ENCODE results near the gene SPAG8. TPM values are rescaled to one million over a fixed set of nuclear protein-coding genes. Genes with fewer than 3 reads are reported as not detected.
A peak's percentile ranks its signal among the peaks of the same experiment; 100 is the strongest.

Gene SPAG8
- total and polyA plus RNA-seq, 8 donors, result 1.8 to 13.8 (median 8.1) TPM

DNA sequence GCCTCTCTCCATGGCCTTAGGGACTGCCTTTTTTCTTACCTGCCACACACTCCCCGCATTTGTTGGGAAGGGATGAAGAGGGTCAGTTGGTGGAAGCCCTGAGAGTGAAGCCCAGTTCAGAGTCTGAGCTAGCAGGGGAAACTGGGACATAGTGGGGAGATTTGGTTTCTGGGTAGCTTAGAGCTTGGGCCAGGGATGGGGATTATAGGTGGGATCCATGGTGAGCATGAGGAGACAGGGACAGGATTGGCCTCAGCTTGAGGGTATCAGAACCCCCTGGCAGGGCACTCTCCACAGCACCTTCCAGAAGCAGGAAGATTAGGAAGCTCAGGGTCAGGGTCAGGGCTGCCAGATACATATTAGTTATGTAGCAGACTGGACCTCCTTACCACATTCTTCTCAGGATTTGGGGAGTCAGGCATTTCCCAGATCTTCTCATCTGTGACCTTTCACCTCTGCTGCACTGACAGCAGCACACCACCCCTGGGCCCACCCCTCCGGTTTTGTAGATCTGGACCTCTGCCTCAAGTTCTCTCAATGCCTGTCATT lies 40.3 kb upstream of the SPAG8 start:
- intact Hi-C loops (cut with DNase I), result no loop called here
- H3K4me3 ChIP-seq, result no peak overlapping the region
- no peak for TF ChIP-seq CTCF (IDR thresholded peaks at IDR 0.05)
- no peak for DNase-seq
- no peak overlapping the region for H3K27ac ChIP-seq
- no peak for ATAC-seq
- H3K27me3 ChIP-seq, result peaks cover 0 to 82% of the 10 kb centered on the region in 2 donors
- peaks cover 0 to 3% of the 10 kb centered on the region in 2 donors for H3K4me1 ChIP-seq
- H3K36me3 ChIP-seq, result no peaks in the 10 kb centered on the region
- H3K9me3 ChIP-seq, result no peaks in the 10 kb centered on the region

- Histone ChIP-seq H3K9me3 (no peaks in the 10 kb centered on the region), H3K4me3 (no peak overlapping the region), H3K27me3 (peaks cover 0 to 66% of the 10 kb centered on the region in 2 donors), H3K4me1 (peaks cover 21 to 39% of the 10 kb centered on the region in 2 donors), H3K36me3 (no peaks in the 10 kb centered on the region), H3K27ac (no peak overlapping the region)
- ATAC-seq, result no peak
- TF ChIP-seq CTCF (IDR thresholded peaks at IDR 0.05), result no peak
- intact Hi-C loops (cut with DNase I), result no loop called here
- no peak for DNase-seq
Observed at GRCh38 chr9:35847792-35848572, 35.9 kb upstream of the SPAG8 start.

- H3K9me3 ChIP-seq, result no peaks in the 10 kb centered on the region
- no peak for TF ChIP-seq CTCF (IDR thresholded peaks at IDR 0.05)
- H3K4me1 ChIP-seq, result peaks cover 21 to 52% of the 10 kb centered on the region in 2 donors
- H3K36me3 ChIP-seq, result no peaks in the 10 kb centered on the region
- ATAC-seq, result peak; percentile 65
- H3K27me3 ChIP-seq, result peaks cover 0 to 62% of the 10 kb centered on the region in 2 donors
- H3K4me3 ChIP-seq, result no peak overlapping the region
- intact Hi-C loops (cut with DNase I), result no loop called here
- peak overlapping the region in 1 of 2 donors; percentile 70 for H3K27ac ChIP-seq
- DNase-seq, result no peak
Observed at GRCh38 chr9:35845824-35846771, 34.0 kb upstream of the SPAG8 start.

GRCh38 chr9:35844628-35845270 lies 32.7 kb upstream of the SPAG8 start:
- peaks cover 0 to 63% of the 10 kb centered on the region in 2 donors for H3K27me3 ChIP-seq
- no peak for TF ChIP-seq CTCF (IDR thresholded peaks at IDR 0.05)
- DNase-seq (peak in 3 of 4 donors; percentile 45 to 90 (median 76)), ATAC-seq (peak; percentile 73)
- intact Hi-C loops (cut with DNase I), result no loop called here
- H3K4me1 ChIP-seq, result peaks cover 21 to 50% of the 10 kb centered on the region in 2 donors
- no peaks in the 10 kb centered on the region for H3K36me3 ChIP-seq
- no peak overlapping the region for H3K4me3 ChIP-seq
- peak overlapping the region; percentile 54 to 70 for H3K27ac ChIP-seq
- no peaks in the 10 kb centered on the region for H3K9me3 ChIP-seq
